Nephron progenitor cell (in vitro differentiated cells): ENCODE results near the gene MEIOB.
A peak's percentile ranks its signal among the peaks of the same experiment; 100 is the strongest.

Experiments used
- DNase-seq: peaks from one replicate; pipeline ENCODE4 v3.0.0; 2021
- H3K27ac Mint-ChIP-seq: 2 replicates; pipeline ENCODE4 v1.8.0; 2021; ENCODE audit warnings: mild to moderate bottlenecking, moderate library complexity, mixed read lengths
- H3K27me3 Mint-ChIP-seq: 2 replicates; pipeline ENCODE4 v1.8.0; 2021; ENCODE audit warnings: mild to moderate bottlenecking, low read depth, mixed read lengths; ENCODE audit not compliant: poor library complexity
- H3K36me3 Mint-ChIP-seq: 2 replicates; pipeline ENCODE4 v1.8.0; 2021; ENCODE audit warnings: low read depth, mixed read lengths
- H3K4me1 Mint-ChIP-seq: 2 replicates; pipeline ENCODE4 v1.8.0; 2021; ENCODE audit warnings: mixed read lengths
- H3K4me3 Mint-ChIP-seq: 2 replicates; pipeline ENCODE4 v1.8.0; 2021; ENCODE audit warnings: mild to moderate bottlenecking, moderate library complexity, mixed read lengths
- H3K9me3 Mint-ChIP-seq: 2 replicates; pipeline ENCODE4 v1.8.0; 2021; ENCODE audit warnings: mild to moderate bottlenecking, moderate library complexity, mixed read lengths
- CTCF ChIP-seq: fragments of 200-600 bp; sonication (generic); IDR thresholded peaks from 2 replicates; pipeline ENCODE4 v1.5.0; 2021; ENCODE audit warnings: antibody characterized with exemption

The MEIOB gene

GRCh38 chr16:1818873-1819525, 53.0 kb downstream of the MEIOB start:
- Mint-ChIP-seq H3K9me3 (no peaks in the 10 kb centered on the region), H3K27me3 (no peaks in the 10 kb centered on the region), H3K36me3 (peaks cover 15% of the 10 kb centered on the region), H3K27ac (no peak overlapping the region), H3K4me1 (peaks cover 5% of the 10 kb centered on the region), H3K4me3 (no peak overlapping the region)
- no peak for DNase-seq
- TF ChIP-seq CTCF = no peak

GRCh38 chr16:1818204-1818872, 53.6 kb downstream of the MEIOB start:
- peaks cover 21% of the 10 kb centered on the region for H3K36me3 Mint-ChIP-seq

GRCh38 chr16:1817716-1818115, 54.2 kb downstream of the MEIOB start:
- Mint-ChIP-seq H3K27ac (no peak overlapping the region), H3K4me3 (no peak overlapping the region), H3K27me3 (no peaks in the 10 kb centered on the region), H3K36me3 (peaks cover 26% of the 10 kb centered on the region), H3K9me3 (no peaks in the 10 kb centered on the region), H3K4me1 (no peaks in the 10 kb centered on the region)
- DNase-seq = no peak
- TF ChIP-seq CTCF = no peak

More at GRCh38 chr16:1818204-1818872, 53.6 kb downstream of the MEIOB start:
- Mint-ChIP-seq H3K9me3 (no peaks in the 10 kb centered on the region), H3K4me3 (no peak overlapping the region), H3K4me1 (no peaks in the 10 kb centered on the region), H3K27me3 (no peaks in the 10 kb centered on the region), H3K27ac (no peak overlapping the region)
- TF ChIP-seq CTCF = no peak
- no peak for DNase-seq

- no peak for DNase-seq
These were observed 54.7 kb downstream of the MEIOB start for GRCh38 chr16:1817276-1817589.

GRCh38 chr16:1816396-1817275, 55.3 kb downstream of the MEIOB start:
- peaks cover 26% of the 10 kb centered on the region for H3K36me3 Mint-ChIP-seq
- TF ChIP-seq CTCF = no peak
- no peaks in the 10 kb centered on the region for H3K4me1 Mint-ChIP-seq
- no peak for DNase-seq
- H3K27ac Mint-ChIP-seq = no peak overlapping the region
- no peak overlapping the region for H3K4me3 Mint-ChIP-seq
- no peaks in the 10 kb centered on the region for H3K27me3 Mint-ChIP-seq
- H3K9me3 Mint-ChIP-seq = no peaks in the 10 kb centered on the region

More at GRCh38 chr16:1817276-1817589, 54.7 kb downstream of the MEIOB start:
- Mint-ChIP-seq H3K4me3 (no peak overlapping the region), H3K9me3 (no peaks in the 10 kb centered on the region), H3K4me1 (no peaks in the 10 kb centered on the region), H3K27ac (peak overlapping the region; percentile 51), H3K36me3 (peaks cover 26% of the 10 kb centered on the region), H3K27me3 (no peaks in the 10 kb centered on the region)
- TF ChIP-seq CTCF = no peak
